NCI-H1417 (cell line): Measurements from ENCODE around the gene BATF3.
"Not testable (repeated sequence)": the region's sequence is repeated elsewhere in the genome, so short reads cannot be mapped to it uniquely, and the experiment has no call there.

Experiments
- DNase-seq, 3 experiments: peaks; one replicate each; lab custom pipeline; 2025; lab: John Stamatoyannopoulos, UW

The BATF3 gene, protein sequence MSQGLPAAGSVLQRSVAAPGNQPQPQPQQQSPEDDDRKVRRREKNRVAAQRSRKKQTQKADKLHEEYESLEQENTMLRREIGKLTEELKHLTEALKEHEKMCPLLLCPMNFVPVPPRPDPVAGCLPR

DNA sequence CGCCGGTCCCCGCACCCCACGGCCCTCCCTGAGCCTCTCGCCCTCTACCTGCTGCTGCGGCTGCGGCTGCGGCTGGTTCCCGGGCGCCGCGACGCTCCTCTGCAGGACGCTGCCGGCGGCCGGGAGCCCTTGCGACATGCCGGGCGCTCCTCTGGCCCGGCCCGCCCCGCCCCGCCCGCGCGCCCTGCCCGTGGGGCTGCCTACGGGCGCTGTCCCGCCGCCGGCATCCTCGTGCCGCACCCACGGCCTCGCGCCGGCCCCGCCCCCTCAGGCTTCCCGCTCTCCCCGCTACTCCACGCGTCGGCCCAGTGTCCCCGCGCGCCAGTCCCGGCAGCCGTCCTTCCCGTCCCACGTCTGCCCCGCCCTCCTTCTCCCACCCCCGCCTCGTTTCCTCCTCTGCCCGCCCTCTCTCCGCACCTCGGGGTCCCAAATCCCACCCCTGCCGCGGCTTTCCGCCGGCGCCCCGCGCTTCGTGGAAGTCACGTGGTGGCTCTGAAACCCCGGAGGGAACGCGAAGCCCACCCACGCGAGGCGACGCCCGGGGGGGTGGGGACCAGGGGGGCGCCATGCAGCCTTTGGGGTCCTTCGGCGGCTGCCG is at the start of gene BATF3:
BATF3 (minus strand) TSS at position 216 of the 598 bp plus-strand sequence; CDS start at position 138, 78 bp downstream.
- peak in 2 of 3 experiments; percentile 62 to 66 for DNase-seq

DNA sequence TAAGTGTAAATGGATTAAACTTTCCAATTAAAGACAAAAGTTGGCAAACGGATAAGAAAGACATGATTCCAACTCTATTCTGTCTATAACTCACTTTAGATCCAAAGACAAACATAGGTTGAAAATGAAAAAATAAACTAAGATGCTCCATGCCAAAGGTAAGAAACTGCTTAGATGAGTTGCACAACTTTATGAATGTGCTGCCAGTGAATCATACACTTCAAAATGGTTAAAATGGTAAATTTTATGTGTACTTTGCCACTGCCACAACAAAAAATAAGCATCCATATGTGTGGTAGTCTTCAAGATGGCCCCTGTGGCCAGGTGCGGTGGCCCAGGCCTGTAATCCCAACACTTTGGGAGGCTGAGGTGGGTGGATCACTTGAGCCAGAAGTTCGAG is 46.9 kb upstream of the BATF3 start:
- no peak for DNase-seq

DNA sequence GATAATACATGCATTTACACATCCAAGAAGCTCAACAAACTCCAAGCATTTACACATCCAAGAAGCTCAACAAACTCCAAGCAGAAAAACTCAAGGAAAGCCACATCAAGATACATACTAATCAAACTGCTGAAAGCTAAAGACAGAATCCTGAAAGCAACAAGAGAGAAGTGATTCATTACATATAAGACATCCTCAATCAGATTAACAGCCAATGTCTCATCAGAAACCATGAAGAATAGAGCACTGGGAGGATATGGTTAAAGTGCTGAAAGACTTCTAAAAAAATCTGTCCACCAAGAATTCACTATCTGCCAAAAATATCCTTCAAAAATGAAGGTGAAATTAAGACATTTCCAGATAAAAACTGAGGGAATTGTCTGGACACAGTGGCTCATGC is 45.7 kb upstream of the BATF3 start:
- no peak for DNase-seq

DNA sequence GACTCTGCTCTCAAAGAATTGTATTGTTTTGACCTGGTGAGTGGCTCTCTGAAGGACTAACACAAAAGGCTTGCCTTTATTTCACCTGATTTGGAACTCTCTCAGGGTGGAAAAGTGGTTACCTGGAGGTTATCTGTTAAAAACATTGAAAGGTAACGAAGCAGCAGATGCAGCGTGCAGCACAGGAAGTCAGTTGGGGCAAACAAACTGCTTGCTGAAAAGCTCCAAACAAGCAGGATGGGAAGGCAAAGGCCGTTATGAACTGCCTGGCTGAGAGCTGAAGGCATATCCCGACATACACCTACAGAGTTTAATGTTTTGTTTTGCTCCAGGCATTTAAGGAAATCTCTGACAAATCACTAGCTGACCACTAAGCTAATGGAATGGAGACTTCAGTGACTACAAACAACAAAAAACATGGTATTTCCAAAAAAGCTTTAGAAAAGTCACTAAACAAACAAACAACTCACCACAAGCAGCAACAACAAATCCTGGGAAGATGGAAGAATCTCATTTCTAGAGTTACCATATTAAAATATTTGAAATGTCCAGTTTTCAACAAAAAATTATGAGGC is 44.3 kb upstream of the BATF3 start:
- DNase-seq = no peak

DNA sequence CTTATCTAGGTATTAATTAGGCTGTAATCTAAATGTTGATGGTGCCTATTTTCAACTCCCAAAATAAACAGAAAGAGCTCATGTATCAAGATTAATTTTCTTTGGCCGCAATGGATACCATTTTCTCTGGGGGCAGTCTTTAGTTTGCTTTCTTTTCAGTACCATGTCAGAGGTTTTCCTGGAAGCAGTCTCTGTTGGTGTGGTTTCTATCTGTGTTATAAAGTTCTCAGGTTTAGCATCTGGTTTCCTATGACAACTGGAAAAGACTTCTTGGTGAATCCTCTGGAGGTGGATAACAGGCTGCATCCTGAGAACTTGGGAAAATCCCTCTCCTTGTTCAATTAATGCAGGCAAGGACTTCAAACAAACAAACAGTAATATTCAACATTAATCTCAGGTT is 38.7 kb upstream of the BATF3 start:
- peak in 1 of 3 experiments; percentile 52 for DNase-seq

DNA sequence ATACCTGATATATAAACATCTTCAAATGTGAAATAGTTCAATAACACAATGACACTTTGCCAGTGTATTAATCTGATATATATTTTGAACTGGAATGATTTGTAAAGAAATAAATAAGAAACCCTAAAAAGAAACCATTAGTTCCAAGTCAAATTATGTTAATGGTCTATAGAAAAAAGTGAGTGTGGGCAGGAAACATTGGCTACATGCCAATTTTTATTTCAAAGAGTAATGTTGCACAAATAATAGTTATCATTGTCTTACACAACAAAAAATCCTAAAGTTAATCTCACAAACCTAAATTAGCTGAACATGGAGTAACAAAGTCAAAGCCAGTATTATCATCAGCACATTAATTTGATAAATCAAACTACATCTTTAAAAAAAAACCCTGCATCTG is 37.9 kb upstream of the BATF3 start:
- DNase-seq = peak in 2 of 3 experiments; percentile 10 to 56

DNA sequence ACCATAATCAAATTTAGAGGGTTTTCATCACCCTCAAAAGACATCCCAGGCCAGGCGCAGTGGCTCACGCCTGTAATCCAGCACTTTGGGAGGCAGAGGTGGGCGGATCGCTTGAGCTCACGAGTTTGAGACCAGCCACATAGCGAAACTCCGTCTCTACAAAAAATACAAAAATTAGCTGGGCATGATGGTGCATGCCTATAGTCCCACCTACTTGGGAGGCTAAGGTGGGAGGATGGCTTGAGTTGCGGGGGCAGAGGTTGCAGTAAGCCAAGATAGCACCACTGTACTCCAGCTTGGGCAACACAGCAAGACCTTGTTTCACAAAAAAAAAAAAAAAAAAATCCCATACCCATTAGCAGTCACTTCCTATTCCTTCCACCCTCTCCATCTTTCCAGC is 33.5 kb upstream of the BATF3 start:
- no peak for DNase-seq

DNA sequence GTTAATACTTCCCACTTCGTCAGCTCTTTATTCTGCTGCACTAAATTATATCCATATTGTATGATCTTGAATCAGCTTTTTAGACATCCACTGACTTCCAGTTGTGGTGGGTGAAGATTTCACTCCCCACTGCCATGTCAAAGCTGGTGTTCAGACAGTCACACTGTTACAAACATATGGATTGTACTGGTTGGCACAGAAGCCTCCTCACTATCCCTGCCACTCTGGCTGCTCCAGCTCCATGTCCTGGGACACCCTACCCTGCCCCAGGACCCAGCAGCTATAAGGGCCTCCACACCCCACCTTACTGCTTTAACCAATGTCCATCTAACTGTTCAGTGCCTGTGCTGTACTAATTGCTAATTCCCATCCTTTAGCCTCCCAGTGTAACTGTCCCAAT is 32.0 kb upstream of the BATF3 start:
- no peak for DNase-seq

DNA sequence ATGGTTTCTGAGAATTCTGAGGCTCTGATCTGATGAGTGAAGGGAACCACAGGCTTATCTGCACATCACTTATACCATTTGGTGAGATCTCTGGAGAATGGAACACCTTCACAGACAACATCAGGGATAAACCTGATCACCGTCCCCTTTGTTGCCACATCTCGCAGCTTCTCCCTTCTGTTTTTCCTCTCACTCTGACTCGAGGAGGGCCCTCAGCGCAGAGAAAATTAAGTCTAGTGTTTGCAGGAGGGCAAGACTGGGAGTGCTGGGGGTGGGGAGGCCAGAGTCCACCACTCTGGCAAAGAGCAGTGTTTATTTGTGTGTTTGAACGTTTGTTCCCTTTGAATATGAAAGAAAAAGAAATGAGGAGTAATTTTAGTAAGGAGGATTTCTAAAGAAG is 29.0 kb upstream of the BATF3 start:
- DNase-seq = no peak

DNA sequence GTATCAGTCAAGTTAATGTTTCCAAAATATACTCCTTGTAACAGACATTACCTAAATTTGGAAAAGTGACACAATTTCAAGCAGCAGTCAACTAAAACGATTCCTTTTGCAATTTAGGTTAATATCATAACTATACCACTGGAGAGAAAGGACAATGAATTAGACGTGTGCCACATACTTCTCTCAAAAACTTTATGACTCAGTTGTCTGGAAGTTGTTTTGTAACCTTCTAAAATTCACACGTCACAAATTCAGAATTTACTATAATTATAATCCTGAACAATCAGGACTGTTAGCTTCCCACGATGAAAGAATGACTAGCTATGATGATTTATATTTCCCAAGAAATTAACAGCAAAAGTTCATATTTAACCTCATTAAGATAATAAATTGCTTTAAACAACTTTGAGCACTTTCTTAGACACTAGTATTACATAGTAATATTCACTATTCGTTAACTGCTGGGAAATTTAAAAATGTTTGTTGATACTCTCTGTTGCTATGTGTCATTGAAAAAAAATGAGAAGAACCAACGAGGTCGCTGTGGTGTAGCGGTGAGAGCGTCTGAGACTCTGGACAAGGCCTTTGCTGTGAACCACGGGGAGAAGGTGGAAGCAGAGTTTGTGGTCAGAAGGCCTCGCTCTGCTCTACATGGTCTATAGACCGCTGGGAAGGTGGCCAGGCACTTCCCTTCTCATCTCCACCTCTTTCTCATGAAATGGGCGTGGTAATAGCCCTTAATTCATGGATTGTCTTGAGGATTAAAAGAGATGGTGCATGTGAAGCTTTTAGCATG is 27.9 kb upstream of the BATF3 start:
- DNase-seq = no peak

DNA sequence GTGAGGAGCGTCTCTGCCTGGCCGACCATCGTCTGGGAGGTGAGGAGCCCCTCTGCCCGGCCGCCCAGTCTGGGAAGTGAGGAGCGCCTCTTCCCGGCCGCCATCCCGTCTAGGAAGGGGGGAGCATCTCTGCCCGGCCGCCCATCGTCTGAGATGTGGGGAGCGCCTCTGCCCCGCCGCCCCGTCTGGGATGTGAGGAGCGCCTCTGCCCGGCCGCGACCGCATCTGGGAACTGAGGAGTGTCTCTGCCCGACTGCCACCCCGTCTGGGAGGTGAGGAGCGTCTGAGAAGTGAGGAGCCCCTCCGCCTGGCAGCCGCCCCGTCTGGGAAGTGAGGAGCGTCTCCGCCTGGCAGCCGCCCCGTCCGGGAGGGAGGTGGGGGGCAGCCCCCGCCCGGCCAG is 25.0 kb upstream of the BATF3 start:
- DNase-seq = not testable (repeated sequence)

DNA sequence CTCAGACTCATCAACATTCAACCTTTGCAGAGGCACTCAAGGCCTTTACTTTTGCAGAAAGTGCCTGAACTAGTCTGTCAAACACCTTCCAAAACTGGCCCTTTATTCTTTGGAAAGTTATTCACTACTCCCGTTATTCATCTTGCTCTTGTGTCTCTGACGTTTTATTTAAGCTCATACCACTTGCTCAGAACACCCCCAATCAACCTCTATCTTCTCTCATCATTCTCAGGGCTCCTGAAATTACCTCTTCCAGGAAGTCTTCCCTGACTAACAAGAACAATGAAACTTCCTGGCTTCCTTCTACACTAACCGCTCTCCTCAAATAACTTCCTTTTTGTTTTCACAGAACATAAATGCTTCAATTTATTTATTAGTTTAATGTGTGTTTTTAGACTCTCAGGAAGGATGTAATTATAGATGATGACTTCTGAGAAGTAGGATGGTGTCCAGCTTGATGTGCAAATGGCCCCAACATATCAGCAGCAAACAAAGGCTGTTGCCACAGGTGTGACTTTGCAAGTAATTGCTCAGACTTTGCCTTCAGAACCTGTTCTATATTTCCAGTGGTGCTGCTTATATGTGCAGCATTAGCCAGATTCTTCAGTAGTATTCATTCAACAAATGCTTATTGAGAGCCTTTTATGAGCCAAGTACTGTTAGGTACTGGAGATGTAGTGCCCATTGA is 22.8 kb upstream of the BATF3 start:
- peak in 1 of 3 experiments; percentile 65 for DNase-seq

DNA sequence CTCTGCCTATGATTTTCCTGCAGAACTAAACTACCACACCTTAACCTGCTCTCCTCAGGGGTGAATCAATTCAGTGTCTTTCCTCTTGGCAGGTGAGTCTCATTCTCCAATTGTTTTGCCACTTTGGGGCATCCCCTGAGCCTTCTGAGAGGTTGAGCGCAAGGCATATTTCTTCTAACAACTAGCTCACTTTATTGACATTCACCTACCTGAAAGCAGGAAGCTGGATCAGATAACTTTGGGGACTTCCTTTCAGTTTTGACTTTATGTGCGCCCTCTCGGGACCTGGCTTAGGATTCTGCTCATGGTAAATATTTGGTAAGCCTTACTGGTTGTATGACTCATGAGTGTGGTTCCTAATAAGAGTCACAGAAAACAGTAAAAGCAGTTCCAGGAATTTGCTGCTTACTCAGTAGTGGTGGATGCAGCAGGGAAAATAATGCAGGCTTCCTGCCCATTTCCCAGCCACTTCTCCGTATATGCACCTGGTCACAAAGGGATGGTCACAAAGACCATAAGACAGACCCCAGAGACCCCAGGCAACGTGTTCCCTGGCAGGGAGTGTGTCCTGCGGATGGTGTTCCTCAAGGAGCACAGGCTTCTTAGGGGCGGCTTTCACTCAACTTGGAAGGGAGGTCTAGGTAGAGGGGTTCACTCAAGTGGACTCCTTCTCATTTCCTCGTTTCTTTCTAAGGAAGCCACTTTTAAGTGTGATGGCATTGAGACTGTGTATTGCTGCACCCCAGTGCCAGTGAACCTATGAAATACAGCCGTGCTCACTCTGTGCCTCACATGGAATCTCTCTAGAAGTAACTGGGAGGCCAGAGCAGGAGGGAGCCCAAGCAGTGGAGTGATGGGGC is 22.0 kb upstream of the BATF3 start:
- no peak for DNase-seq

DNA sequence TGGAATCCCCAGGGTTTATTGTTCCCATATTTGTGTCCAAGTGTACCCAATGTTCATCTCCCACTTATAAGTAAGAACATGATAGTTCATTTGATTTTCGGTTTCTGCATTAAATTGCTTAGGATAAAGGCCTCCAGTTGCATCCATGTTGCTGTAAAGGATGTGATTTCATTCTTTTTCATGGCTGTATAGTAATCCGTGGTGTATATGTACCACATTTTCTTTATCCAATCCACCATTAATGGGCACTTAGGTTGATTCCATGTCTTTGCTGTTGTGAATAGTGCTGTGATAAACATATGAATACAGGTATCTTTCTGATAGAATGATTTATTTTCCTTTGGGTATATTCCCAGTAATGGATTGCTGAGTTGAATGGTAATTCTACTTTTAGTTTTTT is 20.0 kb upstream of the BATF3 start:
- DNase-seq = no peak

DNA sequence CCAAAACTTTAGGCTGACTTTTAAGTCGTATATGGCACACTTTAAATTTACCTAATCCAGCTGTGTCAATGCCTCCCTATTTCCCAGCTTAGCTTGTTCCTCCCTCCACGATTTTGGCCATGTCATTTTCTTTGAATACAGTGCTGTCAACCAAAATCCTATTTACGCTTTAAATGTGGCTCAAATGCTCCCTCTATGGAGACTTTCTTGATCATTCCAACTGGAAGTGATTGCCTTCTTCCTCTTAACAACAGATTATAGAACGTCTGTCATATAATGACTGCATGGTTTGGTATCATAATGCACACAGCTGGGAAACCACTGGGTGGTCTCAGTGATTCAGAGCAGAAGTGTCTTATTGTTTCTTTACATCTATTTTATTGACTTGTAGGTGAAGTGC is 18.9 kb upstream of the BATF3 start:
- DNase-seq = peak in 1 of 3 experiments; percentile 16

DNA sequence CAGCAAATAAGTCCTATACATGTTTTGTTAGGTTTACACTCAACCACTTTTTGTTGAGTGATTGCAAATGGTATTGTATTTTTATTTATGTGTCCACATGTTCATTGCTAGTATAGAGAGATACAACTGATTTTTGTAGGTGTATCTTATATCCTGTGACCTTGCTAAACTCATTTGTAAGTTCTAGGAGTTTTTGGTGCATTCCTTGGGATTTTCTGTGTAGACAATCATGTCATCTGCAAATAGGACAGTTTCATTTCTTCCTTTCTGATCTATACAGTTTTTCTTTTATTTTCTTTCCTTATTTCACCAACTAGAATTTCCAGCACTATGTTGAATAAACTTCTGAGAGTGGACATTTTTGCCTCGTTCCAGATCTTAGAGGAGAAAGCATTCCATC is 16.5 kb upstream of the BATF3 start:
- no peak for DNase-seq

DNA sequence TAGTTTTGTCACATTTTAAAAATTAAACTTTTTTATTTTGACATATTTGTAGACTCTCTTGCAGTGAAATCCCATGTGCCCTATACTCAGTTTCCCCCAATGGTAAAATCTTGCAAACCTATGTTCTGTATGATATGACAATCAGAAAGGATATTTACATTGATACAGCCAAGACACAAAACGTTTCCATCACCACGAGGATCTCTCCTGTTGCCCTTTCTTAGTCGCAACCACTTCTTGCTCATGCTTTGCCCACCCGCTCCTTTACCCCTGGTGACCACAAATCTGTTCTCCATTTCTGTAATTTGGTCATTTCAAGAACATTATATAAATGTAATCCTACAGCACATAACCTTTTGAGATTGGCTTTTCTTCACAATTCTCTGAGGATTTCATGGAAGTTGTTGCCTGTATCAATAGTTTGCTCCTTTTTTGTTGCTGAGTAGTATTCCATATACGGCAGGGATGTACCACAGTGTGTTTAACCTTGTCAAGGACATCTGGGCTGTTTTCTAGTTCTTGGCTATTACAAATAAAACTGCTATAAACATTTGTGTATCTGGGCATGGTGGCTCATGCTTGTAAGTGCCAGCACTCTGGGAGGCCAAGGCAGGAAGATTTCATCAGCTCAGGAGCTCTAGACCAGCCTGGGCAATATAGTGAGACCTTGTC is 14.0 kb upstream of the BATF3 start:
- DNase-seq = no peak

DNA sequence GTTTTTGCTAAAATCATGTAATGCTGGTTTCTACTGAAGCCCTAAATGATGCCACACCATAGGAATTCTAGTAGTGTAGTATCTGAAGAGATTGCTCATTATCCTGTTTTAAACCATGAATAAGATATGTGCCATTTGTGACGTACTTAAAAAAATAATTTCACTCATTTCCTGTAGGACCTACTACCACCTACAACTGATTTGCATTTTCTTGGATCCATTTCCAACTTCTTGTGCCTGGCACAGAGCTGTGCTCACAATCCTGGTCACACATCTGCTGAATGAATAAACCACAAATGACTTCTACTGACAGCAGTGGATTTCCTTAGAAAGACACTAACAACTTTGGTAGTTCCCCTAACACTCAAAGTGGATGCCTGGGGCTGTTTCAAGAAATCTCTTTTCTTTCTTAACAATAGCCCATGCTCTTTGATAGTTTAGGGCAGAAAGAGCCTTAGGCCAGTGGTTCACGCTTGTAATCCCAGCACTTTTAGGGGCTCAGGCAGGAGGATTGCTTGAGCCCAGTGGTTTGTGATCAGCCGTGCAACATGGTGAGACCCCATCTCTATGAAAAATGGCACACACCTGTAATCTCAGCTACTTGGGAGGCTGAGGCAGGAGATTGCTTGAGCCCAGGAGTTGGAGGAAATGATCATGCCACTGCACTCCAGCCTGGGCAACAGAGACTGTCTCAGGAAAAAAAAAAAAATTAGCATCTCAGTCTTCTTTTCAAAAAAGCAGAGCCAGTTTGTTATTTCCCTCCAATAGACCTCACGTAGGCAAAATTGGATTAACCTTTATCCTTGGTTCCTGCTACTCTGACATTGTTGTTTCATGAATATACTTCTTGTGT is 13.0 kb upstream of the BATF3 start:
- no peak for DNase-seq

DNA sequence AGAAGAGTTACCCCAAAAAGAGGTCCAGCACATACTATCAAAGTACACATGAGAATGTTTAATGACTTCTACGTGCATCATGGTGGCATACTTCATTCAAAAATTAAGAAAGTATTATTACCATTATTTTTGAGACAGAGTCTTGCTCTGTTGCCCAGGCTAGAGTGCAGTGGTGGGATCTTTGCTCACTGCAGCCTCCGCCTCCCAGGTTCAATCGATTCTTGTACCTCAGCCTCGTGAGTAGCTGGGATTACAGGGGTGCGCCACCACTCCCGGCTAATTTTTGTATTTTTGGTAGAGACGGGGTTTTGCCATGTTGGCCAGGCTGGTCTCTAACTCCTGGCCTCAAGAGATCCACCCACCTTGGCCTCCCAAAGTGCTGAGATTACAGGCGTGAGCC is 12.3 kb upstream of the BATF3 start:
- not testable (repeated sequence) for DNase-seq

DNA sequence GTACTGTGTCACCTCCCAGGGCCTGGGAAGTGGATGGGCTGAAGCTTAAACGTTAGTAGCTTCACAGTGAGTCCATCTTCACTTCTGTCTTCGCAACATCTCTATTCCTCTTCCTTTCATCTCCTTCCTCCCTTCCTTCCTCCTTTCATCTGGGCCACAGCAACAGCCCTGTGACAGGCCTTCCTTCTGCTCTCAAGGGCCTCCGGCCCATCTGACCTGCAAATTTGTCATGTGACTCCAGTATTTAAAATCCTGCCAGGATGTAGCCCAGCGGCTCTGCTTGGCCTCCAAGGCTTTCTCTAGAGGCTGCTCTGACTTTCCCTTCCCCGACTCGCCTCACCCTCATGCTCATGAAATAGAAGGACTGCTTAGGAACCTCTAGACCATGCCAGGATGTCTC is 10.9 kb upstream of the BATF3 start:
- no peak for DNase-seq
